HCT116 (cell line): Measurements from ENCODE around the gene RPS29. TPM values are rescaled to one million over a fixed set of nuclear protein-coding genes. Genes with fewer than 3 reads are reported as not detected.

Experiments used
- CBX3 ChIP-seq: IDR thresholded peaks from 2 replicates; pipeline ENCODE4 v1.6.1; 2012; ENCODE audit warnings: low read depth
- CEBPB ChIP-seq: IDR thresholded peaks from 2 replicates; pipeline ENCODE4 v1.6.1; 2012; ENCODE audit warnings: low read depth
- CTCF ChIP-seq, 3 experiments: fragments of 200-600 bp in 1 of 3; sonication (generic) in 1 of 3; IDR thresholded peaks in 2 of 3; conservative IDR thresholded peaks in 1 of 3; 2 replicates each; pipeline ENCODE4 v1.5.1; 2012 to 2017; ENCODE audit warnings: low read depth in 2 of 3, low read length in 2 of 3, antibody characterized with exemption in 1 of 3, borderline replicate concordance in 1 of 3, control low read depth in 1 of 3, mild to moderate bottlenecking in 1 of 3, mixed read lengths in 1 of 3, mixed run types in 1 of 3, moderate library complexity in 1 of 3; ENCODE audit not compliant: insufficient read depth in 1 of 3
- JUND ChIP-seq: IDR thresholded peaks from 2 replicates; pipeline ENCODE4 v1.6.1; 2012
- POLR2A ChIP-seq: IDR thresholded peaks from 2 replicates; pipeline ENCODE4 v1.7.0; 2011; ENCODE audit warnings: borderline replicate concordance; ENCODE audit not compliant: insufficient read depth, insufficient read length; ENCODE audit errors: extremely low read depth
- POLR2AphosphoS5 ChIP-seq: IDR thresholded peaks from 2 replicates; pipeline ENCODE4 v1.6.1; 2011; ENCODE audit warnings: mild to moderate bottlenecking, low read depth, low read length, moderate library complexity
- SRF ChIP-seq: IDR thresholded peaks from 2 replicates; pipeline ENCODE4 v1.6.1; 2012; ENCODE audit warnings: low read depth
- ZBTB33 ChIP-seq: IDR thresholded peaks from 2 replicates; pipeline ENCODE4 v1.6.1; 2011; ENCODE audit warnings: mild to moderate bottlenecking, low read length, moderate library complexity; ENCODE audit not compliant: insufficient replicate concordance; ENCODE audit errors: extremely low read depth
- ZNF274 ChIP-seq: fragments of 200-500 bp; sonication (Bioruptor generic); IDR thresholded peaks from 2 replicates; pipeline ENCODE4 v1.6.1; 2014; ENCODE audit warnings: mild to moderate bottlenecking, low read depth, low read length, inconsistent platforms
- total RNA-seq: library from RNA; stranded (reverse); gene quantifications from one replicate; pipeline ENCODE4 v1.2.1, GENCODE V29; 2021; ENCODE audit not compliant: unreplicated experiment

Gene RPS29
- total RNA-seq, 1 experiment from 2014 or later = 1,825 TPM

GRCh38 chr14:49633640-49634546 lies 47.7 kb upstream of the RPS29 start (continued):
- 0 out of 2 replicates have a peak, but pooled peaks have one; percentile 21 for TF ChIP-seq SRF
- TF ChIP-seq POLR2AphosphoS5 = peak; percentile 79
- no peak for TF ChIP-seq CEBPB
- TF ChIP-seq JUND = no peak
- TF ChIP-seq CTCF (IDR thresholded peaks at IDR 0.05 in 2 of 3, conservative IDR thresholded peaks at IDR 0.05 in 1 of 3; ENCODE audit: borderline replicate concordance in 1 of 3, insufficient read depth in 1 of 3, low read depth in 2 of 3, low read length in 2 of 3) = peak; percentile 77 to 87 (median 84)
- peak; percentile 60 for TF ChIP-seq POLR2A
- no peak for TF ChIP-seq ZNF274
- peak; percentile 31 for TF ChIP-seq ZBTB33
- peak; percentile 76 for TF ChIP-seq CBX3
